Activated B cell treated with CpG ODN at 0.5 μM for 24 hours (primary cell): ENCODE results near the gene STRBP. TPM values are rescaled to one million over a fixed set of nuclear protein-coding genes. Genes with fewer than 3 reads are reported as not detected.

Experiments
- ATAC-seq: fragments of 200-7000 bp; cut with Tn5 transposase; one replicate; pipeline ENCODE4 v1.10.0; 2021; ENCODE audit warnings: low read depth, mild to moderate bottlenecking, moderate library complexity
- CTCF ChIA-PET: fragments of 350-600 bp; sonication (Branson Sonifier 250); formaldehyde crosslinking; loops from one replicate; lab custom pipeline; 2021; ENCODE audit warnings: antibody characterized with exemption; lab: Charles Lee
- POLR2A ChIA-PET: fragments of 350-600 bp; sonication (Branson Sonifier 250); formaldehyde crosslinking; loops from one replicate; lab custom pipeline; 2021; ENCODE audit warnings: antibody characterized with exemption; lab: Charles Lee
- DNase-seq: peaks from one replicate; pipeline ENCODE4 v3.0.0; 2022
- H3K27ac Mint-ChIP-seq: one replicate; pipeline ENCODE4 v1.8.0; 2020; ENCODE audit warnings: mixed read lengths
- H3K27me3 Mint-ChIP-seq: one replicate; pipeline ENCODE4 v1.8.0; 2021; ENCODE audit warnings: mixed read lengths
- H3K36me3 Mint-ChIP-seq: one replicate; pipeline ENCODE4 v1.8.0; 2021; ENCODE audit warnings: low read depth, mixed read lengths
- H3K4me1 Mint-ChIP-seq: one replicate; pipeline ENCODE4 v1.8.0; 2021; ENCODE audit warnings: mixed read lengths
- H3K4me3 Mint-ChIP-seq: one replicate; pipeline ENCODE4 v1.8.0; 2020; ENCODE audit warnings: mild to moderate bottlenecking, mixed read lengths
- H3K9me3 Mint-ChIP-seq: one replicate; pipeline ENCODE4 v1.8.0; 2020; ENCODE audit warnings: mixed read lengths
- CTCF ChIP-seq: fragments of 200-600 bp; IDR thresholded peaks from one replicate; pipeline ENCODE4 v1.8.0; 2022; ENCODE audit warnings: antibody characterized with exemption, mild to moderate bottlenecking
- intact Hi-C: fragments of 100-400 bp; cut with micrococcal nuclease; formaldehyde crosslinking; loops from one replicate; pipeline ENCODE4 v1.15.1; 2024
- total RNA-seq: library from RNA; stranded (reverse); gene quantifications from 2 replicates; pipeline ENCODE4 v1.2.3, GENCODE V29; 2022

Gene STRBP
- total RNA-seq, 1 donor from 2014 or later = 127 TPM

DNA sequence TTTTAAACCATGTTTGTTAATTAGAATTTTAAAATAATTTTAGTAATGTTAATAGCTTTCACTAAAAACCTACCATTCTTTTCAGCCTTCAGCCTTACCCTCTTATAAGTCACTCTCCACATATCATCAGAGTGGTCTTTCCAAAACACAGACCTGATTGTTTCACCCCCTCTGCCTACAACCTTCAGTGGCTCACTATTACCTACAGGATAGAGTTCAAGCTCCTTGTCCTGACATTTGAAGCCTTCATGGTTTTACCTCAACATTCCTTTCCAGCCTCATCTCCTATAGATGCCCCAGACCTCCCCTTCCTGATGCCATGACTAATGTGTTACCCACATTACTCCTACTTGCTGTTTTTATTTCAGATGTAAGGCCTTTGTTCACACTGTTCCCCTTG, 27.8 kb upstream of the STRBP start:
- no peak overlapping the region for H3K4me3 Mint-ChIP-seq

GRCh38 chr9:123291736-123292135, 23.4 kb upstream of the STRBP start:
- H3K4me1 Mint-ChIP-seq = peaks cover 7% of the 10 kb centered on the region
- ChIA-PET POLR2A (interaction anchor here (0.7 kb wide), 1 partner anchor 23 kb away, joined by 3 read pairs; no protein-coding TSS in a partner anchor), CTCF (no interaction called here)
- H3K9me3 Mint-ChIP-seq = no peaks in the 10 kb centered on the region
- H3K36me3 Mint-ChIP-seq = no peaks in the 10 kb centered on the region
- ATAC-seq (no peak), DNase-seq (no peak)
- H3K27me3 Mint-ChIP-seq = no peaks in the 10 kb centered on the region
- TF ChIP-seq CTCF = no peak
- H3K27ac Mint-ChIP-seq = no peak overlapping the region
- intact Hi-C loops = no loop called here
- H3K4me3 Mint-ChIP-seq = no peak overlapping the region

More for the DNA sequence above, 27.8 kb upstream of the STRBP start:
- DNase-seq = no peak
- Mint-ChIP-seq H3K27me3 (no peaks in the 10 kb centered on the region), H3K27ac (no peak overlapping the region), H3K9me3 (no peaks in the 10 kb centered on the region), H3K4me1 (no peaks in the 10 kb centered on the region), H3K36me3 (no peaks in the 10 kb centered on the region)
- TF ChIP-seq CTCF = no peak
- CTCF ChIA-PET = interaction anchor here (0.8 to 1.3 kb wide), 2 partner anchors 54 to 57 kb away, joined by 3 to 5 read pairs; no protein-coding TSS in a partner anchor
- no peak for ATAC-seq
- intact Hi-C loops = no loop called here
- POLR2A ChIA-PET = interaction anchor here (0.7 kb wide), 1 partner anchor 406 kb away, joined by 3 read pairs; no protein-coding TSS in a partner anchor

DNA sequence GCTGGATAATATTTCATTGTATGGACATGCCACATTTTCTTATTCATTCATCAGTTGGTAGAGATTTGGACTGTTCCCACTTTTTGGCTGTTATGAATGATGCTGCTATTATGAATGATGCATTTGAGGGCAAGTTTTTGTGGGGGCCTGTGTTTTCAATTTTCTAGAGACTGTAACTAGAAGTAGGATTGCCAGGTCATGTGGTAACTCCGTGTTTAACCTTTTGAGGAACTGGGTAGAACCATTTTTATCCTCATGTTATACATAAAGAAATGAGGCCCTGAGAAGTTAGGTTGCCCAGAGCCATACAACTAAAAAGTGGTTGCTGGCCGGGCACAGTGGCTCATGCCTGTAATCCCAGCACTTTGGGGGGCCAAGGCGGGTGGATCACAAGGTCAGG, 22.4 kb upstream of the STRBP start:
- no peak for ATAC-seq
- intact Hi-C loops = no loop called here
- H3K4me1 Mint-ChIP-seq = peaks cover 7% of the 10 kb centered on the region
- no peaks in the 10 kb centered on the region for H3K36me3 Mint-ChIP-seq
- no peaks in the 10 kb centered on the region for H3K27me3 Mint-ChIP-seq
- no peak for TF ChIP-seq CTCF
- H3K9me3 Mint-ChIP-seq = no peaks in the 10 kb centered on the region
- H3K4me3 Mint-ChIP-seq = no peak overlapping the region
- ChIA-PET POLR2A (interaction anchor here (0.5 to 0.7 kb wide), 2 partner anchors 22 to 55 kb away, joined by 3 to 5 read pairs; no protein-coding TSS in a partner anchor), CTCF (no interaction called here)
- no peak for DNase-seq
- no peak overlapping the region for H3K27ac Mint-ChIP-seq

- no peaks in the 10 kb centered on the region for H3K9me3 Mint-ChIP-seq
- no peak for ATAC-seq
- ChIA-PET CTCF (interaction anchor here (0.5 kb wide), 1 partner anchor 1307 kb away, joined by 3 read pairs; no protein-coding TSS in a partner anchor), POLR2A (interaction anchor here (0.6 kb wide), 1 partner anchor 52 kb away, joined by 5 read pairs; no protein-coding TSS in a partner anchor)
- no peak for TF ChIP-seq CTCF
- H3K4me3 Mint-ChIP-seq = no peak overlapping the region
- H3K36me3 Mint-ChIP-seq = no peaks in the 10 kb centered on the region
- no peaks in the 10 kb centered on the region for H3K27me3 Mint-ChIP-seq
- peaks cover 7% of the 10 kb centered on the region for H3K4me1 Mint-ChIP-seq
- no peak for DNase-seq
- no peak overlapping the region for H3K27ac Mint-ChIP-seq
- intact Hi-C loops = no loop called here
These were observed 19.3 kb upstream of the STRBP start for GRCh38 chr9:123287639-123288038.

GRCh38 chr9:123286324-123286723, 17.9 kb upstream of the STRBP start:
- Mint-ChIP-seq H3K36me3 (no peaks in the 10 kb centered on the region), H3K9me3 (no peaks in the 10 kb centered on the region), H3K27ac (no peak overlapping the region), H3K27me3 (no peaks in the 10 kb centered on the region), H3K4me1 (peaks cover 7% of the 10 kb centered on the region), H3K4me3 (no peak overlapping the region)
- CTCF ChIA-PET = no interaction called here
- intact Hi-C loops = no loop called here
- TF ChIP-seq CTCF = no peak
- POLR2A ChIA-PET = interaction anchor here (0.7 kb wide), 1 partner anchor 56 kb away, joined by 12 read pairs; no protein-coding TSS in a partner anchor
- DNase-seq (no peak), ATAC-seq (no peak)
